ENCODE results near the gene ART5. TPM values are rescaled to one million over a fixed set of nuclear protein-coding genes. Genes with fewer than 3 reads are reported as not detected.

The ART5 gene
- total RNA-seq, 1 donor: 0.81 TPM

- no peak overlapping the region for H3K4me3 ChIP-seq (ENCODE audit: low read depth, low read length)
- no peak for DNase-seq (ENCODE audit: low read depth)
- TF ChIP-seq CTCF (IDR thresholded peaks at IDR 0.05; ENCODE audit: insufficient read depth, low read length): no peak
Measured at GRCh38 chr11:3632070-3632660, 9.6 kb downstream of the ART5 start.

- no peak for TF ChIP-seq CTCF (IDR thresholded peaks at IDR 0.05; ENCODE audit: insufficient read depth, low read length)
- DNase-seq (ENCODE audit: low read depth): no peak
- H3K4me3 ChIP-seq (ENCODE audit: low read depth, low read length): no peak overlapping the region
Measured at GRCh38 chr11:3631331-3631730, 10.5 kb downstream of the ART5 start.

- DNase-seq (ENCODE audit: low read depth): peak; percentile 74
- no peak overlapping the region for H3K4me3 ChIP-seq (ENCODE audit: low read depth, low read length)
- TF ChIP-seq CTCF (IDR thresholded peaks at IDR 0.05; ENCODE audit: insufficient read depth, low read length): no peak
Measured at GRCh38 chr11:3627291-3627690, 14.5 kb downstream of the ART5 start.

- no peak overlapping the region for H3K4me3 ChIP-seq (ENCODE audit: low read depth, low read length)
- no peak for TF ChIP-seq CTCF (IDR thresholded peaks at IDR 0.05; ENCODE audit: insufficient read depth, low read length)
- DNase-seq (ENCODE audit: low read depth): no peak
Measured at GRCh38 chr11:3626250-3626960, 15.4 kb downstream of the ART5 start.

- TF ChIP-seq CTCF (IDR thresholded peaks at IDR 0.05; ENCODE audit: insufficient read depth, low read length): no peak
- H3K4me3 ChIP-seq (ENCODE audit: low read depth, low read length): no peak overlapping the region
- no peak for DNase-seq (ENCODE audit: low read depth)
Measured at GRCh38 chr11:3623767-3624458, 17.9 kb downstream of the ART5 start.

GRCh38 chr11:3623121-3623520 lies 18.7 kb downstream of the ART5 start:
- TF ChIP-seq CTCF (IDR thresholded peaks at IDR 0.05; ENCODE audit: insufficient read depth, low read length): no peak
- H3K4me3 ChIP-seq (ENCODE audit: low read depth, low read length): no peak overlapping the region
- no peak for DNase-seq (ENCODE audit: low read depth)
